Panc1 (cell line): ENCODE measurements around the gene NCKAP5.

ENCODE experiments used
- POLR2AphosphoS5 ChIP-seq: IDR thresholded peaks from 2 replicates; pipeline ENCODE4 v1.6.1; 2012; ENCODE audit warnings: mild to moderate bottlenecking, low read depth, low read length, moderate library complexity
- SIN3A ChIP-seq: IDR thresholded peaks from 2 replicates; pipeline ENCODE4 v1.6.1; 2012; ENCODE audit warnings: low read depth, mild to moderate bottlenecking, low read length, moderate library complexity, borderline replicate concordance; ENCODE audit not compliant: insufficient read depth
- TCF7L2 ChIP-seq: IDR thresholded peaks from 2 replicates; pipeline ENCODE4 v1.6.1; 2011; ENCODE audit warnings: mild to moderate bottlenecking, low read depth, low read length, inconsistent platforms
- TF ChIP-seq, protein P1 (sequence below): fragments of 450-650 bp; IDR thresholded peaks from 2 replicates; pipeline ENCODE4 v1.5.1; 2017; ENCODE audit warnings: mild to moderate bottlenecking
- TF ChIP-seq, protein P2 (sequence below), 2 experiments: IDR thresholded peaks; 2 replicates each; pipeline ENCODE4 v1.6.1; 2011 to 2012; ENCODE audit warnings: low read depth in 2 of 2, control low read depth in 1 of 2, low read length in 1 of 2, mild to moderate bottlenecking in 1 of 2, moderate library complexity in 1 of 2; ENCODE audit not compliant: insufficient read depth in 1 of 2

DNA sequence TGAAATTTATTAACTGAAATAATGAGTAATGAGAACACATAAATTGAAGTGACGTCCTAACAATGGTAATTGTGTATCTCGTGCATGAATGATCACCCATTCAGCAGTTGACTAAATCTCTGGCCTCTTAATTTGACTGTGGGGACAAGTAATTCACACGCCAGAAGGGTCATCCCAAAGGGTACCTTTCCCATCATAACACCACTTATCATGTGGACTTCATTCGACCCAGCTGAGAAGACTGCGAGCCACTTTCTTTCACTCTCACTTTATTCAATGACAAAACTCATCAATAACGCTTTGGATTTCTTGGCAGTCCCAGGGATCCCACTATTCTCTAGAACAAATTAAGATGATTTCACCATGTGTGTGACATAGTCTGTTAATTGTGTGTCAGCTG lies 835.6 kb downstream of the NCKAP5 start:
- TF ChIP-seq, protein P1, sequence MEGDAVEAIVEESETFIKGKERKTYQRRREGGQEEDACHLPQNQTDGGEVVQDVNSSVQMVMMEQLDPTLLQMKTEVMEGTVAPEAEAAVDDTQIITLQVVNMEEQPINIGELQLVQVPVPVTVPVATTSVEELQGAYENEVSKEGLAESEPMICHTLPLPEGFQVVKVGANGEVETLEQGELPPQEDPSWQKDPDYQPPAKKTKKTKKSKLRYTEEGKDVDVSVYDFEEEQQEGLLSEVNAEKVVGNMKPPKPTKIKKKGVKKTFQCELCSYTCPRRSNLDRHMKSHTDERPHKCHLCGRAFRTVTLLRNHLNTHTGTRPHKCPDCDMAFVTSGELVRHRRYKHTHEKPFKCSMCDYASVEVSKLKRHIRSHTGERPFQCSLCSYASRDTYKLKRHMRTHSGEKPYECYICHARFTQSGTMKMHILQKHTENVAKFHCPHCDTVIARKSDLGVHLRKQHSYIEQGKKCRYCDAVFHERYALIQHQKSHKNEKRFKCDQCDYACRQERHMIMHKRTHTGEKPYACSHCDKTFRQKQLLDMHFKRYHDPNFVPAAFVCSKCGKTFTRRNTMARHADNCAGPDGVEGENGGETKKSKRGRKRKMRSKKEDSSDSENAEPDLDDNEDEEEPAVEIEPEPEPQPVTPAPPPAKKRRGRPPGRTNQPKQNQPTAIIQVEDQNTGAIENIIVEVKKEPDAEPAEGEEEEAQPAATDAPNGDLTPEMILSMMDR = no peak
- TF ChIP-seq POLR2AphosphoS5 = no peak
- TF ChIP-seq, protein P2, sequence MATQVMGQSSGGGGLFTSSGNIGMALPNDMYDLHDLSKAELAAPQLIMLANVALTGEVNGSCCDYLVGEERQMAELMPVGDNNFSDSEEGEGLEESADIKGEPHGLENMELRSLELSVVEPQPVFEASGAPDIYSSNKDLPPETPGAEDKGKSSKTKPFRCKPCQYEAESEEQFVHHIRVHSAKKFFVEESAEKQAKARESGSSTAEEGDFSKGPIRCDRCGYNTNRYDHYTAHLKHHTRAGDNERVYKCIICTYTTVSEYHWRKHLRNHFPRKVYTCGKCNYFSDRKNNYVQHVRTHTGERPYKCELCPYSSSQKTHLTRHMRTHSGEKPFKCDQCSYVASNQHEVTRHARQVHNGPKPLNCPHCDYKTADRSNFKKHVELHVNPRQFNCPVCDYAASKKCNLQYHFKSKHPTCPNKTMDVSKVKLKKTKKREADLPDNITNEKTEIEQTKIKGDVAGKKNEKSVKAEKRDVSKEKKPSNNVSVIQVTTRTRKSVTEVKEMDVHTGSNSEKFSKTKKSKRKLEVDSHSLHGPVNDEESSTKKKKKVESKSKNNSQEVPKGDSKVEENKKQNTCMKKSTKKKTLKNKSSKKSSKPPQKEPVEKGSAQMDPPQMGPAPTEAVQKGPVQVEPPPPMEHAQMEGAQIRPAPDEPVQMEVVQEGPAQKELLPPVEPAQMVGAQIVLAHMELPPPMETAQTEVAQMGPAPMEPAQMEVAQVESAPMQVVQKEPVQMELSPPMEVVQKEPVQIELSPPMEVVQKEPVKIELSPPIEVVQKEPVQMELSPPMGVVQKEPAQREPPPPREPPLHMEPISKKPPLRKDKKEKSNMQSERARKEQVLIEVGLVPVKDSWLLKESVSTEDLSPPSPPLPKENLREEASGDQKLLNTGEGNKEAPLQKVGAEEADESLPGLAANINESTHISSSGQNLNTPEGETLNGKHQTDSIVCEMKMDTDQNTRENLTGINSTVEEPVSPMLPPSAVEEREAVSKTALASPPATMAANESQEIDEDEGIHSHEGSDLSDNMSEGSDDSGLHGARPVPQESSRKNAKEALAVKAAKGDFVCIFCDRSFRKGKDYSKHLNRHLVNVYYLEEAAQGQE (IDR thresholded peaks at IDR 0.05; ENCODE audit: insufficient read depth in 1 of 2, low read depth in 2 of 2, low read length in 1 of 2) = no peak
- TF ChIP-seq TCF7L2 = no peak
- no peak for TF ChIP-seq SIN3A
